Bronchial epithelial cell (primary cell): ENCODE measurements around the gene PLPPR1. TPM values are rescaled to one million over a fixed set of nuclear protein-coding genes. Genes with fewer than 3 reads are reported as not detected.
"Not testable (repeated sequence)": the region's sequence is repeated elsewhere in the genome, so short reads cannot be mapped to it uniquely, and the experiment has no call there.

ENCODE experiments used
- DNase-seq: peaks from one replicate; pipeline ENCODE4 v3.0.0-alpha.2; 2010; ENCODE audit warnings: low read depth
- FAIRE-seq: peaks from 2 replicates; lab custom pipeline; 2011; peaks lifted over from hg19 to GRCh38; lab: Jason Lieb, UNC
- H3K27me3 ChIP-seq: 2 replicates; pipeline ENCODE4 v1.5.1; 2011; ENCODE audit warnings: low read length; ENCODE audit not compliant: control insufficient read depth, insufficient read depth
- H3K36me3 ChIP-seq: 2 replicates; pipeline ENCODE4 v1.5.1; 2011; ENCODE audit warnings: low read length; ENCODE audit not compliant: control insufficient read depth, insufficient read depth
- H3K4me3 ChIP-seq: 2 replicates; pipeline ENCODE4 v1.5.1; 2011; ENCODE audit warnings: mild to moderate bottlenecking, low read depth, low read length, control low read depth
- total RNA-seq: library from RNA; depleted of rRNA; stranded (reverse); fragments of >200 nt; gene quantifications from 2 replicates; pipeline ENCODE4 v1.2.1, GENCODE V29; 2014
- TF ChIP-seq, protein P1 (sequence below): IDR thresholded peaks from 2 replicates; pipeline ENCODE4 v1.5.1; 2011; ENCODE audit warnings: mild to moderate bottlenecking, moderate library complexity, low read length, control low read depth, inconsistent platforms; ENCODE audit not compliant: insufficient read depth, severe bottlenecking

The PLPPR1 gene
- total RNA-seq, 1 donor from 2014 or later: not detected

- Histone ChIP-seq H3K36me3 (no peaks in the 10 kb centered on the region), H3K27me3 (no peaks in the 10 kb centered on the region), H3K4me3 (no peak overlapping the region)
- TF ChIP-seq, protein P1, sequence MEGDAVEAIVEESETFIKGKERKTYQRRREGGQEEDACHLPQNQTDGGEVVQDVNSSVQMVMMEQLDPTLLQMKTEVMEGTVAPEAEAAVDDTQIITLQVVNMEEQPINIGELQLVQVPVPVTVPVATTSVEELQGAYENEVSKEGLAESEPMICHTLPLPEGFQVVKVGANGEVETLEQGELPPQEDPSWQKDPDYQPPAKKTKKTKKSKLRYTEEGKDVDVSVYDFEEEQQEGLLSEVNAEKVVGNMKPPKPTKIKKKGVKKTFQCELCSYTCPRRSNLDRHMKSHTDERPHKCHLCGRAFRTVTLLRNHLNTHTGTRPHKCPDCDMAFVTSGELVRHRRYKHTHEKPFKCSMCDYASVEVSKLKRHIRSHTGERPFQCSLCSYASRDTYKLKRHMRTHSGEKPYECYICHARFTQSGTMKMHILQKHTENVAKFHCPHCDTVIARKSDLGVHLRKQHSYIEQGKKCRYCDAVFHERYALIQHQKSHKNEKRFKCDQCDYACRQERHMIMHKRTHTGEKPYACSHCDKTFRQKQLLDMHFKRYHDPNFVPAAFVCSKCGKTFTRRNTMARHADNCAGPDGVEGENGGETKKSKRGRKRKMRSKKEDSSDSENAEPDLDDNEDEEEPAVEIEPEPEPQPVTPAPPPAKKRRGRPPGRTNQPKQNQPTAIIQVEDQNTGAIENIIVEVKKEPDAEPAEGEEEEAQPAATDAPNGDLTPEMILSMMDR: no peak
- DNase-seq: peak; percentile 17
- FAIRE-seq: no peak
These were observed 297.5 kb downstream of the PLPPR1 start for GRCh38 chr9:101326035-101326434.

- DNase-seq (peak; percentile 89), FAIRE-seq (no peak)
- Histone ChIP-seq H3K4me3 (no peak overlapping the region), H3K27me3 (no peaks in the 10 kb centered on the region), H3K36me3 (no peaks in the 10 kb centered on the region)
- TF ChIP-seq, protein P1: no peak
These were observed 298.0 kb downstream of the PLPPR1 start for GRCh38 chr9:101326501-101326900.

GRCh38 chr9:101327422-101327909 lies 298.9 kb downstream of the PLPPR1 start:
- FAIRE-seq, DNase-seq, H3K4me3 ChIP-seq, H3K36me3 ChIP-seq, H3K27me3 ChIP-seq: not testable (repeated sequence)

- TF ChIP-seq, protein P1: no peak
- Histone ChIP-seq H3K27me3 (no peaks in the 10 kb centered on the region), H3K36me3 (no peaks in the 10 kb centered on the region), H3K4me3 (no peak overlapping the region)
- FAIRE-seq (no peak), DNase-seq (no peak)
These were observed 303.8 kb downstream of the PLPPR1 start for GRCh38 chr9:101332362-101332761.

DNA sequence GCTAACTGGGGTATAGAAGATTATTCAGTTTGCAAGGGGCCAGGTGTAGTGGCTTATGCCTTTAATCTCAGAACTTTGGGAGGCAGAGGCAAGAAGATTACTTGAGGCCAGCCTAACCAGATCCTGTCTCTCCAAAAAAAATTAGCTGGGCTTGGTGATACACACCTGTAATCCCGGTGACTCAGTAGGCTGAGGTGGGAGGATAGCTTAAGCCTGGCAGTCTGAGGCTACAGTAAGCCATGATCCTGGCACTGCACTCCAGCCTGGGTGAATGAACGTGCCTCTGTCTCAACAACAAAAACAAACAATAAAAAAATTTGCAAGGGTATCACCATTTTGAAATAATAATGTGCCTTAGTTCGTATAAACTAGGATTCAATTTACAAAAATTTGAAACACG lies 305.0 kb downstream of the PLPPR1 start:
- FAIRE-seq (no peak), DNase-seq (peak; percentile 72)
- Histone ChIP-seq H3K36me3 (no peaks in the 10 kb centered on the region), H3K4me3 (no peak overlapping the region), H3K27me3 (no peaks in the 10 kb centered on the region)
- TF ChIP-seq, protein P1: no peak

DNA sequence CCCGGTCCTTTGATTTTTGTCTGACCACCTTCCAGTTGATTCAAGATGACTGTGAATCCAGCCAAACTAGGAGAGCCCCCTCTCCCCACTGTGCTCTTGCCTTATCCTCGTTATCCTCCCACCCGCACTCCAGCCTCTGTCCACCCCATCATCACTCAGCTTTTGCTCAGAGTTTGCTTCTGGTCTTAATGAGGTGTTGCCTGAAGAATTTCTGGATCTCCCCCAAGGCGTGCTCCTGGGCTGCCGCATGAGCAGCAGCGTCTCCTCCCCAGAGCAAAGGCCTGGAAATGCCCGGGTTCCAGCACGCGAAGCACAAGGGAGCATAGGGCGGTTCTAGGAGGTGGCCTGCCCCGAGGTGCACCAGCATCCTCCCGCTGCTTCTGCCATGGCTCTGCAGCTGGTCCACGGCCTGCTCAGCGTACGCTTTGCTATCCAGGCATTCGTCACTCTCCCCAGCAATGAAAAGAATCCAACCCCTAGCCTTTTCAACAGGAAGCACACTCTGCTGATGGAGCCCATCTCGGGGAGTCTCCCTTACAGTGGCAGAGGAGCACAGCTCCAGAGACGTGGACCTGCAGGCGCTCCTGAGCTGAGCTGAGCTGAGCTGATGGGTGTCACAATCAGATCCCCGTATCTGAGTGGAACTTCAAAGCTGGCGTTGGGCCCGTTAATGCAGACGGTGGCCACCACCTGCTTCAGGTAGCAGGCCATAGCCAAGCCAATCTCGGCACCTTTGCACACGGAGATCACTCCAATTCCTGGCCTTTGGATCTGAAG lies 305.6 kb downstream of the PLPPR1 start:
- no peak overlapping the region for H3K4me3 ChIP-seq
- TF ChIP-seq, protein P1: no peak
- DNase-seq (no peak), FAIRE-seq (no peak)
- no peaks in the 10 kb centered on the region for H3K36me3 ChIP-seq
- no peaks in the 10 kb centered on the region for H3K27me3 ChIP-seq
